Measurements from ENCODE around the gene INHA.

INHA gene

GRCh38 chr2:219526320-219527075, 45.6 kb upstream of the INHA start:
- Histone ChIP-seq H3K36me3 (ENCODE audit: control insufficient read depth, insufficient read depth, low read length) (no peaks in the 10 kb centered on the region), H3K9ac (no peak overlapping the region), H3K4me3 (ENCODE audit: low read depth, low read length) (no peak overlapping the region), H3K4me1 (peaks cover 4% of the 10 kb centered on the region), H3K79me2 (no peaks in the 10 kb centered on the region), H2AFZ (no peak overlapping the region), H3K27ac (no peak overlapping the region), H3K9me3 (ENCODE audit: control insufficient read depth, low read length) (no peaks in the 10 kb centered on the region), H3K27me3 (ENCODE audit: control insufficient read depth, insufficient read depth, low read length) (peaks cover 14% of the 10 kb centered on the region), H3K4me2 (ENCODE audit: low read length) (no peak overlapping the region)
- no peak for TF ChIP-seq CTCF (IDR thresholded peaks at IDR 0.05)

GRCh38 chr2:219527076-219527394, 45.1 kb upstream of the INHA start:
- Histone ChIP-seq H2AFZ (no peak overlapping the region), H3K27me3 (ENCODE audit: control insufficient read depth, insufficient read depth, low read length) (peaks cover 14% of the 10 kb centered on the region), H3K4me1 (peaks cover 4% of the 10 kb centered on the region), H3K9me3 (ENCODE audit: control insufficient read depth, low read length) (no peaks in the 10 kb centered on the region), H3K27ac (no peak overlapping the region), H3K4me3 (ENCODE audit: low read depth, low read length) (no peak overlapping the region), H3K79me2 (no peaks in the 10 kb centered on the region), H3K4me2 (ENCODE audit: low read length) (no peak overlapping the region), H3K36me3 (ENCODE audit: control insufficient read depth, insufficient read depth, low read length) (no peaks in the 10 kb centered on the region), H3K9ac (no peak overlapping the region)
- TF ChIP-seq CTCF (IDR thresholded peaks at IDR 0.05), result no peak

- H3K4me3 ChIP-seq (ENCODE audit: low read depth, low read length), result no peak overlapping the region
- H3K4me2 ChIP-seq (ENCODE audit: low read length), result no peak overlapping the region
- H3K9me3 ChIP-seq (ENCODE audit: control insufficient read depth, low read length), result no peaks in the 10 kb centered on the region
- no peaks in the 10 kb centered on the region for H3K36me3 ChIP-seq (ENCODE audit: control insufficient read depth, insufficient read depth, low read length)
- H3K79me2 ChIP-seq, result no peaks in the 10 kb centered on the region
- H3K27ac ChIP-seq, result no peak overlapping the region
- no peak for TF ChIP-seq CTCF (IDR thresholded peaks at IDR 0.05)
- H2AFZ ChIP-seq, result no peak overlapping the region
- peaks cover 4% of the 10 kb centered on the region for H3K4me1 ChIP-seq
- no peak overlapping the region for H3K9ac ChIP-seq
- peaks cover 14% of the 10 kb centered on the region for H3K27me3 ChIP-seq (ENCODE audit: control insufficient read depth, insufficient read depth, low read length)
Observed at GRCh38 chr2:219527472-219527871, 44.6 kb upstream of the INHA start.

GRCh38 chr2:219530048-219530963, 41.8 kb upstream of the INHA start:
- Histone ChIP-seq H3K79me2 (no peaks in the 10 kb centered on the region), H3K27me3 (ENCODE audit: control insufficient read depth, insufficient read depth, low read length) (peaks cover 9% of the 10 kb centered on the region), H3K4me1 (peaks cover 15% of the 10 kb centered on the region), H3K9ac (no peak overlapping the region), H3K36me3 (ENCODE audit: control insufficient read depth, insufficient read depth, low read length) (no peaks in the 10 kb centered on the region), H3K4me2 (ENCODE audit: low read length) (no peak overlapping the region), H3K4me3 (ENCODE audit: low read depth, low read length) (no peak overlapping the region), H3K9me3 (ENCODE audit: control insufficient read depth, low read length) (no peaks in the 10 kb centered on the region), H2AFZ (peak overlapping the region; percentile 17), H3K27ac (no peak overlapping the region)
- peak; percentile 98 for TF ChIP-seq CTCF (IDR thresholded peaks at IDR 0.05)

Measured in parathyroid adenoma (tissue), 2 donors.